GM13977 (cell line): ENCODE measurements around the gene KIAA1614.

Experiments used
- DNase-seq: peaks from one replicate; pipeline ENCODE4 v3.0.0; 2012; ENCODE audit warnings: low spot score
- CTCF ChIP-seq: IDR thresholded peaks from 2 replicates; pipeline ENCODE4 v1.5.1; 2012; ENCODE audit warnings: mild to moderate bottlenecking, control low read depth; ENCODE audit not compliant: insufficient read depth; ENCODE audit errors: extremely low read depth, missing control alignments
- in situ Hi-C: fragments of 300-500 bp; cut with MboI; formaldehyde crosslinking; loops from one replicate; pipeline ENCODE4 v1.12.0; 2022; ENCODE audit warnings: low sequenced_read_pairs, low pct_unique_long_range_greater_than_20kb, mixed read lengths, inconsistent platforms; ENCODE audit not compliant: unreplicated experiment

KIAA1614 gene

GRCh38 chr1:180898441-180899219 lies 14.1 kb upstream of the KIAA1614 start:
- no peak for TF ChIP-seq CTCF
- in situ Hi-C loops: no loop called here
- no peak for DNase-seq

GRCh38 chr1:180899262-180899661 lies 13.4 kb upstream of the KIAA1614 start:
- in situ Hi-C loops: no loop called here
- no peak for TF ChIP-seq CTCF
- no peak for DNase-seq

GRCh38 chr1:180901076-180901990 lies 11.4 kb upstream of the KIAA1614 start:
- TF ChIP-seq CTCF: no peak
- in situ Hi-C loops: no loop called here
- no peak for DNase-seq

GRCh38 chr1:180902541-180902940 lies 10.2 kb upstream of the KIAA1614 start:
- no peak for DNase-seq
- in situ Hi-C loops: no loop called here
- no peak for TF ChIP-seq CTCF

- no peak for TF ChIP-seq CTCF
- in situ Hi-C loops: no loop called here
- DNase-seq: peak; percentile 12
These were observed 6.8 kb upstream of the KIAA1614 start for GRCh38 chr1:180905927-180906326.

GRCh38 chr1:180906511-180906910 lies 6.2 kb upstream of the KIAA1614 start:
- no peak for DNase-seq
- no peak for TF ChIP-seq CTCF
- in situ Hi-C loops: no loop called here
